Heart left ventricle (tissue), 13 donors: ENCODE results near the gene CCDC74B.
"Not testable (repeated sequence)": the region's sequence is repeated elsewhere in the genome, so short reads cannot be mapped to it uniquely, and the experiment has no call there.

ENCODE experiments used
- CTCF ChIP-seq, 12 donors: fragments of 200-600 bp; sonication (generic) in 4 of 12; IDR thresholded peaks; one replicate each; pipeline versions ENCODE4 v1.5.0 to v1.8.0; 2018 to 2022; ENCODE audit warnings: antibody characterized with exemption in 12 of 12, mild to moderate bottlenecking in 5 of 12
- POLR2A ChIP-seq, 2 donors: fragments of 450-650 bp; IDR thresholded peaks; one replicate each; pipeline ENCODE4 v1.6.1; 2017; ENCODE audit warnings: antibody characterized with exemption in 2 of 2, mild to moderate bottlenecking in 2 of 2, moderate library complexity in 2 of 2
- donor health status: ischemic (EF 13 %, LVEDD 7.1; RV severe dilation, severe dysfunction).
- donor health status: DM: no; HTN: yes; CAD: no.
- donor health status: DM: no; HTN: no; CAD: no.
- donor health status: ischemic (EF 25% LVEDD 6.9; RV normal size, moderate dysfunction).
- donor health status: ischemic (EF 25% LVEDD 5.7; RV mildly dilated, moderate dysfunction).
- donor health status: ischemic (EF 35%, LVEDD 5.7; RV mildly dilated, moderate dysfunction).
- donor health status: nonischemic (EF 11% LVEDD 7.7; RV severe dilation, severe dysfunction).
- donor health status: DM: yes; HTN: yes; CAD: no.
- donor health status: PGD.
- donor health status: ischemic (EF 29% LVEDD 5.4; RV normal size, mild dysfunction).
- donor health status: nonischemic (EF 23%, LVEDD 6.1; RV moderate dilation, normal function).

GRCh38 chr2:130169163-130169562, 24.3 kb upstream of the CCDC74B start:
- TF ChIP-seq CTCF, POLR2A (IDR thresholded peaks at IDR 0.05): not testable (repeated sequence)
